GM23248 (cell line): ENCODE measurements around the gene SGSM2.

Source experiments
- EZH2 ChIP-seq: fragments of 200-600 bp; sonication (generic); IDR thresholded peaks from 2 replicates; pipeline ENCODE4 v1.6.1; 2018; ENCODE audit warnings: antibody characterized with exemption, mild to moderate bottlenecking; ENCODE audit not compliant: insufficient read depth, poor library complexity, severe bottlenecking
- EZH2phosphoT487 ChIP-seq: fragments of 200-600 bp; sonication (generic); IDR thresholded peaks from 2 replicates; pipeline ENCODE4 v1.6.1; 2018; ENCODE audit warnings: antibody characterized with exemption, moderate library complexity, mild to moderate bottlenecking, low read depth; ENCODE audit not compliant: insufficient read depth

- TF ChIP-seq EZH2 = no peak
- TF ChIP-seq EZH2phosphoT487 = no peak
These were observed 69.1 kb downstream of the SGSM2 start for GRCh38 chr17:2406271-2406902.
